Amniotic epithelial cell (primary cell): Measurements from ENCODE around the gene FUT1.
"Not testable (repeated sequence)": the region's sequence is repeated elsewhere in the genome, so short reads cannot be mapped to it uniquely, and the experiment has no call there.

Source experiments
- DNase-seq: peaks from one replicate; pipeline ENCODE4 v3.0.0-alpha.2; 2010; ENCODE audit warnings: low read depth

The FUT1 gene

DNA sequence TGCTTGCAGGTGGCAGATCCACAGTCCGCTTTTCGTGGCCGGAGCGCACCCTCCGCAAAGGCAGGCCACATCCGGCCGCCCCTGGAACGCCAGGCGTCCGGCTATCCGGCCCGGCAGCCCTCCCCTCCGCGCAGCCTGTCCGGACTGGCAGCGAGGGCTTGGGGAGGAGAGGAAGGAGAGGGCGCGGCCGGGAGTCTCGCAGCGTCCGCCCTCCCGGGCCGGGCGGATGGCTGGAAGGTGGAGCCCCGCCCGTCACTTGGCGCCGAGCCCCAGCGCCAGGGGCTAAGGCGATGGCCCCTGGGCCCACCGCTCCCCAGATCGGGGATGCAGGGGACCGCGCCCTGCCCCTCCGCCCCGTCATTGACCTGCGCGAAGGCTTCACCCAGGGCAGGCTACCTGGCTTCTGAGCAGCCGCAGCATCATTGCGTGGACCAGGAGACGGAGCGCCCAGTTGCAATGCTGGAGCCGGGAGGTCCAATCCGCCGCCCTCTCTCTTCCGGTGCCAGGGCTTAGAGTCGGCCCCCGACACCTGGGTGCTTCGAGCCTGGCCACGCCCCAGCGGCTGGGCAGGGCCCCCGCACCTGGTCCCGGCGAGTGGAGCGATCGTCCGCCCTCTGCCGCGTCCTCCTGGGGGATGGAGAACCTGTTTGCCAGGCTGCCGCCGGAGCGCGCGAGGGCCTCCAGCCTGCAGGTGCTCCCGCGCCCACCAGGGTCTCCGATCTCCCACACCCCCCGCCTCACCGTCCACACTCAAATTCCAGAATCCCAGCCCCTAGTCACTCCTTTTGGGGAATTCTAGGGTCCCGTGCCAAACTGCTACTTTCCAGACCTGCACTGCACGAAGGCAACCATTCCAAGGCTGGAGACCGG, at the start of gene FUT1:
Gene FUT1, minus strand, starts transcription at position 146 of the 870 bp plus-strand sequence. CDS start 1,360 bp downstream, outside the sequence.
- DNase-seq = no peak

DNA sequence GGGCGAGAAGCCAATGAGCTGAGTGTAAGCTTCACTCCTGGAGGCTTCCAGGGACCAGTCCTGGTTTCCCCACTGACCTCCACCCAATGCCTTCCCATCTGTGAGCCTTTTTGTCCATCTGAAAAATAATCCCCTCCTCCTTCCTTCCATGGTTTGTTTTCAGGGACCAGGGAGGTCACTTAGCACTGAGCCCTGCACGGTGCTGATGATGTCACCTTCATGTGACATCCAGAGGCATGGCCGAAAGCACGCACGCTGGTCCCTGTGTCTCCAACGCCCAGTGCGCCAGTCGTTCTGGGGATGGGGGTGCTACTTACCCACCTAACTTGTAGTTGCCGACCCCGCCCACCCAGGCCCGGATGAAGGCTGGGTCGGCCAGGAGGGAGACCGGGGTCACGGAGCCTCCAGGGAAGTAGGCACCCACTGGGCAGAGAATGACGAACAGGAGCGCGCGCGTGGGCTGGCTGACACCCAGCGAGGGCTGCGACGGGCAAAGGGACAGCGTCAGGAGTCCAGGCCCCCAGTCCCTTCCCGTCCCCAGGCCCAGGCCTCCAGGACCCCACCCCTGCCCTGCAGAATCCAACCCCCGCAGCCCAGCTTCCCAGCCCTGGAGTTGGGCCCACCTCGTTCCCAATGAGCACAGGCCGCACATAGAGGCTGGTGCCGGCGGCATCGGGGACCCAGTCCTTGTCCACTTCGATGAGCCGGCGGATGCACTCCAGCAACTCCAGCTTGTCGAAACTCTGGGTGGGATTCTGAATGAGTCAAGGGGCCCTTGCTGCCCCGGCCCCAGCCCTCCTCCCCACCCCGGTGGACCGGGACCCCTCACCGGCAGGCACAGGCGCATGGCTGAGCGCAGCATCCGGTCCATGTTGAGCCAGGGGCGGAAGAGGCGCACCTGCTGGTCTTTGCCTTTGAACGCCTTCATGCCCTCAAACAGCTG, 47.2 kb upstream of the FUT1 start:
- no peak for DNase-seq

DNA sequence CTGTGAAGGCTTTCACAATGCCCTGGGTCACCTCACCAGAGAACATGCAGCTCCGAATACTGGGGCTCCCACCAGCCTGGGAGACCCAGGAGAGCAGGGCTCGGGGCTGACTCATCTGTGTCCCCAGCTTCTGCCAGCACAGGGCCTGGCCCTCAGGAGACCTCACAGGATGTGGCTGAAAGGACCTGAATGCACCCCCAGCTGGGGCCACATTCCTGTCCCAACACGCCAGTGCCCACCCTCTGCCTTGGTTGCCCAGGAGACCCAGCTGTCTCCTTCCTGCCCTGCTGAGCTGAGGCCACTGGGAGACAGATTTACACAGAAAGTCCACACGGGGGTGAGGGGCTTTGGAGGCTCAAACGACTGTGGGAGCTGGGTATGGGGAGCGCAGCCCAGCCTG, 46.5 kb upstream of the FUT1 start:
- DNase-seq = no peak

DNA sequence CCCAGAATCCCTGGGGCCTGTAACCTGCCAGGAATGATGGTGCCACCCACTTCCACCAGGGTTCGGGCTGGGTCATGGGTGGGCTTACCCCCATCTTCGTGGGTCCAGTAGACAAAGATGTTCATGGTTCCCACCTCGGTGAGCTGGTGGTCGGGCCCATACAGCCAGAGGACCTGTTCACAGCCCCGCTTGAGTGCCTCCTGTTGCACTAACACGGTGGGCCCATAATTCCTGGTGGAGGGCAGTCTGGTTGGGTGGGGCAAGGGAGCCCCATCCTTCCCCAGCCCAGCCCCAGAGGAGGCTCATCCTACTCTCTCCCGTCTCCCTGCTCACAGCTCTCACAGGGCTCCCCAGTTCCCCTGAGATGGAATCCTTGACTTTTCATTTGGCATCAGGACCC, 44.7 kb upstream of the FUT1 start:
- DNase-seq = no peak

DNA sequence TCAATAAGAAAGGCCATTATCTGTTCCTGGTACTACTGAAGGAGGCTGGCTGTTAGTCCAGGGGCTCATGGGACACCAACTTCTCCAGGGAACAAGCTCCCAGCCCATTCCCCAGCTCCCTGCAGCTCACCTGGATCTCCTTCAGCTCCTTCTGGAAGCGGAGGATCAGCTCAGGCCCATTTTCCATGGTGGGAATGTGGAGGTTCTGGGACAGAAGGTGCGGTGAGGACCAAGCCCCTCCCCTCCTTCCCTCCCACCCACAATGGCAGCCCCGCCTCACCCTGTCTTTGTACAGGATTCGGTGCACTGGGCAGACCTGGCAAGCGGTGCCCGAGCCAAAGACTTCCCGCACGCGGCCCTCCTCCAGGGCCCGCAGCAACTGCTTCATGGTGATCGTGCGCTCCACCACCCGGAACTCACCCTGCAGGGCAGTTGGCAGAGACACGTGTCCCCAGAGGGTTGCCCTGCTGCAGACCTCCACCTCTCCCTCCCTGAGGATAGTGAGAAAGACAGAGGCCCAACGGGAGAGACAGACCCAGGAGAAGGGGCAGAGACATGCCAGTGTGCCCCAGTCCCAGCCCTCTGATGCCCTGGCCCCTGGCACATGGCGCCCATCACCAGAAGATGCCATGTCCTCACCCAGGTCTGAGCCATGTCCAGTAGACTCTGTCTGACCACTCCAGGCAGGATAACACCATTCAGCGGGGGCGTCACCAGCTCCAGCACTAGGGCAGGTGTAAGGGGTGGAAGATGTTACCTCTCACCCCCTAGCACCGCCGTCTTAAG, 44.0 kb upstream of the FUT1 start:
- no peak for DNase-seq

DNA sequence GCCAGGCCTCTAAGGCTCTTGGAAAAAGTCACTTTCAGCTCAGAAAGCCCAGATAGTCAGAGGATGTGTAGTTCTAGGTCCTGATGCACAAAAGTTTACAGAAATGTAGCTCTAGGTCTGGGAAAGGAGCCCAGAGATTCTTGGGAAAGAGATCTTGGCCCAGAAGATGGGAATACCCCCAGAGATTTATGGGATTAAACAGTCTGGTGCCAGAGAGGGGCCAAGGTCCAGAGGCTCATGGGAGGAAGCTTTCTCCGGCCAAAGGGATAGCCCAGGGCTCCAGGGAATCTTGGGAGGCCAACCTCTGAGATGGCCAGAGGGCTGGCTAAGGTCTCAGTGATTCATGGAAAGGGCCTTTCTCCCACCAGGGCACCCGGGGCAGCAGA, 43.2 kb upstream of the FUT1 start:
- no peak for DNase-seq

DNA sequence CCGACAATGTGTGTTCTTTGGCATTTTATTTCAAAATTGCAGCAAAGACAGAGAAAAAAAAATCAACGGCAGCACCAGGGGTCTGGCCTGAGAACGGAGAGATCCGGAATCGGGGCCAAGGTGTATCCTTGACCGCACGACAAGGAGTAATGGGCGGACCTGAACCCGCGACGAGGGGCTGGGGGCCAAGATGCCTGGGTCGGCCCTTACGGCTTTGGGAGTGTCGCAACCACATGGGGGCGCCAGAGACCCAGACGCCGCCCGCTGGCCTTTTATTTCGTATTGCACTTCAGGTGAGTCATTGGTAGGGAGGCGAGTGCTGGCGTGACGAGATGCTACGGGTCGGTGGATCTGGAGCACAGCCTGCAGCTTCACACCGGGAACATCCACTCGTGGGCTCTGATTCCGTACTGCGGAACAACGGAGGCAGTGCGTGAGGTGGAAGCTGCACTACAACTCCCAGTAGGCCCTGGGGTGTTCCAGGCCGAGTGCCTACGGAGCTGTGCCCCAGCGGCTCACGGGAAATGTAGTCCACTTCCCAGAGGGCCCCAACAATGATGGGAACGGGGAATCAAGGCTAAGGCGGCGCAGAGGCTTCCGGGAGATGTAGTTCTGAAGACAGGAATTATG, 42.7 kb upstream of the FUT1 start:
- DNase-seq = peak; percentile 97

DNA sequence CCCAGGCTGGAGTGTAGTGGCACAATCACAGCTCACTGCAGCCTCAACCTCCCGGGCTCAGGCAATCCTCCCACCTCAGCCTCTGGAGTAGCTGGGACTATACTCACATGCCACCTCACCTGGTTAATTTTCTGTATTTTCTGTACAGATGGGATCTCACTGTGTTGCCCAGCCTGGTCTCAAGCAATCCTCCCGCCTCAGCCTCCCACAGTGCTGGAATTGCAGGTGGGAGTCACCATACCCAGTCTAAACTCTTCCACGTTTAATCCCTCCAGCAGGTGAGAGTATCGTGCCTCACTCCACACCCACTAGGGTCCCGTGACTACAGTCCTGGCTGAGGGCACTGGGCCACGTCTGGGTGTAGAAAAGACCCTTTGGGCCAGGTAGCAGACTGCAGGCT, 41.9 kb upstream of the FUT1 start:
- DNase-seq = no peak

DNA sequence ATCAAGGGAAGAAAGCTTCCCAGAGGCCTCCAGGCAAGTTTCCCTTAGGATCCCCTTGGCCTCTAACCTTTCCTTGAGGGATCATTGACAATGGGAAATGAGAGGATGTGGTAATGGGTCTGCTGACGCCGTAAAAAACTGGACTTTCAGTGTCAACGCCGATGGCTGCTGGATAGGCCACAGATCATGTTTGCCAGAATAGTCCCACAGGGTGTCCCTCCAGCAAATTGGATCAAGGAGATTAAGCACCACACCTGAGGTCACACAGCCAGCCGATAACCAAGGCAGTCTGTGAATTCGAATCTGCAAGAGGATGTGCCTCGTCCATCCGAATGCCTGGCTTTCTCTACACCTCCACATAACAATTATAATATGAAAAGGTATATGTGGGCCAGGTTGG, 40.8 kb upstream of the FUT1 start:
- DNase-seq = no peak

DNA sequence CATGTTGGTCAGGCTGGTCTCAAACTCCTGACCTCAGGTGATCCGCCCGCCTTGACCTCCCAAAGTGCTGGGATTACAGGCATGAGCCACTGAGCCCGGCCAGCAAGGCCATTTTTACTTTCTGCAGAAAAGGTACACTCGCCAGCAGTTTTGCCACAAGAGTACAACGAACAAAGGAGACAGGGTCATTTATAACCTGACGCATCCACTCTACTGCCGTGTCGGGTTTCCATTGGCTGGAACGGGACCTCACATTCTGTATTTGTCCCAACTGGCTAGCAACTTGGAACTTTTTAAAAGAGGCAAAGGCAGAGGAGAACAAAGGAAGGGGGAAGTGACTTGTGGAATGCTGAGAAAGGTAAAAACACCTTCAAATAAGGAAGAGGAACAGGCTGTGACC, 34.9 kb upstream of the FUT1 start:
- not testable (repeated sequence) for DNase-seq

DNA sequence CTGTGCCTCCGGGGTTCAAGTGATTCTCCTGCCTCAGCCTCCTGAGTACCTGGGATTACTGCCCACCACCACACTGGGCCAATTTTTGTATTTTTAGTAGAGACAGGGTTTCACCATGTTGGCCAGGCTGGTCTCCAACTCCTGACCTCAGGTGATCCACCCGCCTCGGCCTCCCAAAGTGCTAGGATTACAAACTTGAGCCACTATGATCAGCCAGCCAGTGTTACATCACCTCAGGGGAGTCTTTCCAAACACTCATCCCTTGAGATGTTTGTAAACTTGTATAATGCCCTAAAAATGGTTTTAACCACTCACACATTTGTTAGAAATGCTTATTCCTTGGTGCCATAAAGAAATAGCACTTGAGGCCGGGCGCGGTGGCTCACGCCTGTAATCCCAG, 34.0 kb upstream of the FUT1 start:
- not testable (repeated sequence) for DNase-seq

DNA sequence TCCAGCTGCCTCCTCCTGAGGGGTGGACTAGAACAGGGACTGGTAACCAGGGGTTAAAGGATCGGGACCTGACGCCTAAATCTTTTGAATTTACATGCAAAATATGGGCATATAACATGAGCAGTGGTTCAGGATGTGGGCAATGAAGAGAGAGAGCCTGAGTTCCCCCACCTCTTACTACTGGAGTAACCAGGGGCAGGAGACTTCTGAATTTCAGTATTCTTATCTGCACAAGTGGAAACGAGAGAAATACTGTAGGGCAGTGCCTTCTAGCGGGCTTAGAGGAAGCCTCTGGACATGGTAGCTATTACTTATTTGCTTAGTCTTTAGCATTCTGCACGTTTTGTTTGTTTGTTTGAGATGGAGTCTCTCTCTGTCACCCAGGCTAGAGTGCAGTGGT, 32.1 kb upstream of the FUT1 start:
- DNase-seq = peak; percentile 44

DNA sequence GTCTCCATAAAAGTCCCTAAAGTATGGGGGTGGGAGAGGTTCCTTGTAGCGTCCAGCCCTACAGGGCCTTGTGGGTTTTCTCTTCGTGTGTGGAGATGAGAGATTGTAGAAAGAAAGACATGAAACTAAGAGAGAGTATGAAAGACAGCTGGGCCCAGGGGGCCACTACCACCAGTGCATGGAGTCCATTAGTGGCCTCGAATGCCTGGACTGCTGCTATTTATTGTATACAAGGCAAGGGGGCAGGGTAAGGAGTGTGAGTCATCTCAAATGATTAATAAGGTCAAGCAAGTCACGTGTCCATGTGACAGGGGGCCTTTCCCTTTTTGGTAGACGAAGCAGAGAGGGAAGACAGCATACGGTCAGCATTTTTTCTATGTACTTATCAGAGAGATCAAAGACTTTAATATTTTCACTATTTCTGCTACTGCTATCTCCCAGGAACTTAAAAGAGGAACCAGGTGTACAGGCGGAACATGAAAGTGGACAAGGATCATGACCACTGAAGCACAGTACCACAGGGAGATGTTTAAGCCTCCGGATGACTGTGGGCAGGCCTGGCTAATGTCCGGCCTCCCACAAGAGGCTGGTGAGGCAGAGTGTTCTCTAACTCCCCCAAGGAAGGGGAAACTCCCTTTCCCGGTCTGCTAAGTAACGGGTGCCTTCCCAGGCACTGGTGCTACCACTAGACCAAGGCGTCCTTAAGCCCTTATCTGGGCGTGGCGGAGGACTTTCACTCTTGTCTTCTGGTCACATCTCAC, 28.4 kb upstream of the FUT1 start:
- peak; percentile 96 for DNase-seq

DNA sequence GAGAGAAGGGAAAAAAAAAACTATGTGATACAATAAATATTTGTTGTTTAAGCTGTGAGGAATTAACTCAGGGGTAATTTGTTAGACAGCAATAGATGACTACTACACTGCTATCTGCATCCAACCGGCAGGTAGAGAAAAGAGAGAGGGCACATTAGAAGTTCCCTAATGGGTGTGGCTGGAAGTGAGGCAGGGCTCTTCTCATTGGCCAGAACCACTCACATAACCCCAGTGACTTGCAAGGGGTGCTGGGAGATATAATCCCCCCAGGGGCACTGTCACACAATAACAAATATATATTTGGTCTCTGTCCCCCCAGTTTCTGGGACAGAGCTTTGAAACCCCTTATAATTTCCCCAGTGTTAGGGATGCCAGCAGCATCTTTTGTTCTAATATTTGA, 27.2 kb upstream of the FUT1 start:
- no peak for DNase-seq

DNA sequence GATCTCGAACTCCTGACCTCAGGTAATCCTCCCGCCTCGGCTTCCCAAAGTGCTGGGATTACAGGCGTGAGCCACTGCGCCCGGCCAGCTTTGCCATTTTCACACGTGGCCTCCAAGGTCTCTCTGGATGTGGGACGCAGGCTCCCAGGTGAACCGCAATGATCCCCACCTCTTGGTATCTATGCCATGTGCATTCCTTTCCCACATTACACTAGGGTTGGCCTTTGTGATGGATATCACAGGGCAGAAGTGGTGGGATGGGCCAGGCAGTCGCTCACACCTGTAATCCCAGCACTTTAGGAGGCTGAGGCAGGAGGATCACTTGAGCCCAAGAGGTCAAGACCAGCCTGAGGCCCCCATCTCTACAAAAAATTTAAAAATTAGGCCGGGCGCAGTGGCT, 25.3 kb upstream of the FUT1 start:
- no peak for DNase-seq

DNA sequence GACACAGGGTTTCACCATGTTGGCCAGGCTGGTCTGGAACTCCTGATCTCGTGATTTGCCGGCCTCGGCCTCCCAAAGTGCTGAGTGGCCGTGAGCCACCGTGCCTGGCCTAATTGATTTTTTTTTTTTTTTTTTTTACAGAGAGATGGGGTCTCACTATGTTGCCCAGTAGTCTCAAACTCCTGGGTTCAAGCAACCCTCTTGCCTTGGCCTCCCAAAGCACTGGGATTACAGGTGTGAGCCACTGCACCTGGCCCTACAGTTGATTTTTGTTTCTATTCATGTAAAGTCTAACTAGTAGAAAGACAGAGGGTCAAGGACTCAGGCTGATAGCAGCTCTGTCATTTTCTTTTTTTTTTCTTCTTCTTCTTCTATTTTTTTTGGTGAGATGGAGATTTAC, 24.7 kb upstream of the FUT1 start:
- DNase-seq = no peak

DNA sequence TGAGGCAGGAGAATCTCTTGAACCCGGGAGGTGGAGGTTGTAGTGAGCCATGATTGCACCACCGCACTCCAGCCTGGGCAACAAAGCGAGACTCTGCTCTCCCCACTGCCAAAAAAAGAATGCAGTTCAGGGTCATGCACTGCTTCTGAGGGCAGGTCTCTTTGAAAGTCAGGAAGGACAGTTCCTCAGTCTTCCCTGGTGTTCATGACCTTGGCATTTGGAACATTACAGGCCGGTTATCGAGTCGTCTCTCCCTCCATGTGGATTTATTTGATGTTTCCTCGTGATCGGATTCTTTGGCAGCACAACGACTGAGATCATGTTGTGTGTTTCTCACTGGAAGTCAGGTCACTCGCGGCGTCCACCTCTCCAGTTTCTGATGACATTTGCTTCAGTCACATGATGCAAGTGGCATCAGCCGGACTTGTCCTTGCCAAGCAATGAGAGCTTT, 20.1 kb upstream of the FUT1 start:
- DNase-seq = no peak

DNA sequence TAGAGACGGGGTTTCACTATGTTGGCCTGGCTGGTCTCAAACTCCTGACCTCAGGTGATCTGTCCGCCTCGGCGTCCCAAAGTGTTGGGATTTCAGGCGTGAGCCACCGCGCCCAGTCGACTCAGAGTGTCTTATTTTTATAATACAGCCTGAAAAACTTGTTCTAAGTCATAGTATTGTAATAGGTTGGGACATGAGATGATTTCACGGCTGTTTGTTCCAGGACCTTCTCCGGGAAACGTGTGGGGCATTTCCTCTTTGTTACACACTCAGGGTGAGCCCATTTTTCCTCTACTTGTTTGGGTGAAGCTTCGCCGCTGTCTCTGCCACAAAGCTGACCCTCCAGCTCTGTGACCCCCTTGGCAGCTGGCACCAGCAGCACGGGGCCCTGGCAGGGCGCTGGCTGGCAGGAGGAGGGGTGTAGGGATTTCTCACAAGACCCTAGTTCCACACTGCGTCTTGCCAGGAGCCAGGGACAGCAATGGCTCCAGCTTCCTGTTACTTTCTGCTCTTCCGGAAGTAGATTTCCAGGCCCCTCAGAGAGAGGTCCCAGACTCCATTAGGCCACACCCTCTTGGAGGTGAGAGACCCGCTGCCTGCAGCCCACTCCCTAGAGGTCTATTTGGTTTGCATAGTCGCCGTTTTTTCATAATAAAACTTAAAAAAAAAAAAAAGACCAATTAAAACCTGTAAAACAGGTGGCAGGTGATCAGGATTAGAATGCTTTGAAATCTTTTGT, 18.5 kb upstream of the FUT1 start:
- no peak for DNase-seq

DNA sequence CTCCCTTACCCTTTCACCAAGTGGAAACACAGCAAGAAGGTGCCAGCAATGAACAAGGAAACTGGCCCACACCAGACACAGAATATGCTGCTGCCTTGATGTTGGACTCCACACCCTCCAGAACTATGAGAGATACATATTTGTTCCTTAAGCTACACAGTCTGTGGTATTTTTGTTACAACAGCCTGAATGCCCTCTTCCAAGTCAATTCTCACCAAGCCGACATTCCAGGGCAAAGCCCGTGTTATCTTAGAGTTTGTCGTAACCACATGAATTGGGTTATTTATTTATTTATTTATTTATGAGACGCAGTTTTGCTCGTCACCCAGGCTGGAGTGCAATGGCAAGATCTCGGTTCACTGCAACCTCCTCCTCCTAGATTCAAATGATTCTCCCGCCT, 17.8 kb upstream of the FUT1 start:
- peak; percentile 94 for DNase-seq
